HG02798 (cell line): ENCODE results near the gene ZNF860.

Source experiments
- ATAC-seq: cut with Tn5 transposase; IDR thresholded peaks from one replicate; pipeline ENCODE4 v1.9.1; 2021; ENCODE audit warnings: mild to moderate bottlenecking; ENCODE audit not compliant: unreplicated experiment, poor library complexity

Gene ZNF860

GRCh38 chr3:31981206-31982181 lies at the start of gene ZNF860, which contains the start of gene OSBPL10:
Gene ZNF860 (plus strand): TSS chr3:31981750. CDS start chr3:31989080, 7,330 bp downstream.
Gene OSBPL10 (minus strand): TSS chr3:31981262. CDS start chr3:31981179, 83 bp downstream.
- ATAC-seq = no peak

DNA sequence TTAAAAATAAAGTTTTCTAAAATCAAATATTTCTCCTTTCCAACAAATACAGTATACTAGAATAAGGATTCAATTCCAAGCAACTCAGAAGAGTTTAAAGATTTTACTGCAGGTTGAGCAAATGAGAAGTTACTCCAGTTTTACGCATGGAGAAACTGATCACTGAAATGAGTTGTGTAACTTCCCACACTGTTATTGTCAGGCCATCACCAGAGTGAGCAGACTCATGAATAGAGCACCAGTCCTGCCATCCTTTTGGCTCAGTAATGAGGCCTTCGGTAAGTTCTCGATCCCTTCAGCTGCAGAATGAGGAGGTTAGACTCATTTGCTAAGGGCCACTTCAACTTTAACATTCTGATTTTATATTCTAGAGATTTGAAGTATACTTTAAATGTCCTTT lies 48.6 kb upstream of the ZNF860 start:
- ATAC-seq = no peak

- ATAC-seq = no peak
These were observed 47.5 kb upstream of the ZNF860 start for GRCh38 chr3:31934018-31934417.

GRCh38 chr3:31934866-31935265 lies 46.7 kb upstream of the ZNF860 start:
- no peak for ATAC-seq

- ATAC-seq = no peak
These were observed 45.0 kb upstream of the ZNF860 start for GRCh38 chr3:31936420-31937060.

- ATAC-seq = no peak
These were observed 44.3 kb upstream of the ZNF860 start for GRCh38 chr3:31937225-31937624.

DNA sequence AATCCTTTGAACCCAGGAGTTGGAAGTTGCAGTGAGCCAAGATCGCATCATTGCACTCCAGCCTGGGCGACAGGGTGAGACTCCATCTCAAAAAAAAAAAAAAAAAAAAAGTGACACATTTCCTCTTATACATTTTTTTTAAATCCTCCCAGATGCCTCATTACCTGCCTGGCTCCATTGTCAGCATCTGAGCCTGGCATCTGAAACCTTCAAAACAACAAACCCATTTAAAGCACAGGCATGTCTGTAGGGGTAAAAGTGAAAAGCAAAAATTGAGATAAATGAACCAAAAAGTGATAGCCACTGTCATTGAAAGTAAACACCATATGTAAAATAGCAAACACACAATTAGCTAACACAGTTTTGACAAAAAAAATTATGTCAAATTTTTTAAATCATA lies 39.1 kb upstream of the ZNF860 start:
- no peak for ATAC-seq

GRCh38 chr3:31943041-31943440 lies 38.5 kb upstream of the ZNF860 start:
- no peak for ATAC-seq

- no peak for ATAC-seq
These were observed 35.9 kb upstream of the ZNF860 start for GRCh38 chr3:31945738-31946052.

- ATAC-seq = peak; percentile 31
These were observed 35.0 kb upstream of the ZNF860 start for GRCh38 chr3:31946484-31947081.

- no peak for ATAC-seq
These were observed 34.4 kb upstream of the ZNF860 start for GRCh38 chr3:31947162-31947561.

DNA sequence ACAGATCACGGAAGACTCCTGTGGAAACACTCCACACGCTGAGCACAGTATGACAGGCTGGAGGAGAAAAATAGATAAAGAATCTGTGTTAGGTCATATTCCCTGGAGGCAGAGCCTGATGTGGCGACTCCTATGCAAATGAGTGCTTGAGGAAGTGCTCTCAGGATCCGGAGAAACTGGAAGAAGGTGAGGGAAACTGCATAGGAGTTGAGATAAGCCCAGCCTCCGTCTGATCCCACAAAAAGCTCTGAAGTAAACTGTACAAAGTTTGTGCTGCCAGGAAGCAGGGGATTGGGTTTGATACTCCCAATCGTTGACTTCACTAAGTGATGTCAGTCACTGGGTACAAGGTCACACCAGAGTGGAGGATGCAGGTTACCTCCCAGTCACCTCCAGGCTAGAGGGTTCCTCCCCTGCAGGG lies 33.9 kb upstream of the ZNF860 start:
- no peak for ATAC-seq

- no peak for ATAC-seq
These were observed 33.3 kb upstream of the ZNF860 start for GRCh38 chr3:31948280-31948679.

- peak; percentile 83 for ATAC-seq
These were observed 29.3 kb upstream of the ZNF860 start for GRCh38 chr3:31952205-31952604.

- no peak for ATAC-seq
These were observed 28.5 kb upstream of the ZNF860 start for GRCh38 chr3:31953091-31953490.

DNA sequence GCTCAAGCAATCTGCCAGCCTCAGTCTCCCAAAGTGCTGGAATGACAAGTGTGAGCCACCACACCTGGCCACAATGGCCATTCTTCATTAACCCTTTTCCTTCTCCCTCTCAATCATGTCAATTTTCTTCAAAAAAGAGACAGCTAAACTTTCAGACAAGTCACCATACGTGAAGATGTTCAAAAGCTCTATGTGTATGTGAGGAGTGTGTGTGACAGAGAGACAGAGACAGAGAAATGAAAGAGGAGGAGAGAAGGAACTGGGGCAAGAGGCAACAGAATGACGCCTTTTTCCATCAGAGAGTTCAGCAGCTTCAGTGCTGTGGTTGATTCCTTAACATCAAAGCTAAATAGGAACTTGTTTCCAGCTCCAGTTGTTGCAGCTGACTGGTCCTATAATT lies 27.9 kb upstream of the ZNF860 start:
- no peak for ATAC-seq

DNA sequence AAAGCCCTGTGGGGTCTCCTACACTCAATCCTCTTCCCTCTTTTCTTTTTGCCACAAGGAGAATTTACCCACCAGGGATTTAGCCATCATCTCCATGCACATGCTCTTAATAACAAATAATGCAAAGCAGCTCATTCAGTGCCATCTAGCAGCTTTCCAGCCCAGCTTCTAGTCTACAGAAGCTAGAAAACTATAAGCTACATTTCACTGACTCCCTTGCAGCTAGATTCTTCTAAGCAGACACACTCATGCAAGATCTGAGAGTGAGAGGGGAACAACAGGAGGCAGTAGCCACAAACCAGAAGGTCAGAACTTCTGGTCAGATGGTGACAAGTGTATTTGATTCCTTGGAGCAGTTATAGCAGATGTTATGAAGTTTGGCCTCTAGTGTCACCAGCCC lies 26.0 kb upstream of the ZNF860 start:
- ATAC-seq = no peak

DNA sequence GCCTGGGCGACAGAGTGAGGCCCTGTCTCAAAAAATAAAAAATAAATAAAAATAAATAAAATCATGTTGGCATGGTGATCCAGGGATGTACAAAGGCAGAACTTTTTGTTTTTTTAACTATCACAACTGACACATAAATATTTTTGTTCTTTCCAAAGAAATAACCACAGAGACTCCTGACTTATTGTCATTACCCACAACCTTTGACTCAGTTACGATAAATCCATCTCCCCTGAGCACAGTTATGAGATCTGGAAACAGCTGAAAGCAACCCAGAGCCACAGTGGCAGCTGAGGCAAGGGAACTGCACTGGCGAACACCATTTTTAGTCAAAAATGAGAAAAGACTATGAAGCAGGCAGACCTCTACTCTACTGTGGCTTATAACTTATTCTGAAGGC lies 24.4 kb upstream of the ZNF860 start:
- ATAC-seq = no peak

GRCh38 chr3:31958701-31959152 lies 22.8 kb upstream of the ZNF860 start:
- ATAC-seq = no peak

- no peak for ATAC-seq
These were observed 22.3 kb upstream of the ZNF860 start for GRCh38 chr3:31959251-31959650.
